WERI-Rb-1 (cell line): ENCODE data around the gene PHACTR1.

ENCODE experiments used
- DNase-seq: peaks from one replicate; pipeline ENCODE4 v3.0.0-alpha.2; 2020
- H3K27ac ChIP-seq: fragments of 250-450 bp; sonication (Bioruptor Pico); 2 replicates; pipeline ENCODE4 v1.5.1; 2020; ENCODE audit warnings: mild to moderate bottlenecking, moderate library complexity
- H3K27me3 ChIP-seq: fragments of 250-450 bp; sonication (Bioruptor Pico); 2 replicates; pipeline ENCODE4 v1.5.1; 2021; ENCODE audit warnings: mild to moderate bottlenecking, low read depth, moderate library complexity; ENCODE audit not compliant: insufficient read depth, severe bottlenecking
- H3K36me3 ChIP-seq: fragments of 250-450 bp; sonication (Bioruptor Pico); 2 replicates; pipeline ENCODE4 v1.5.1; 2020; ENCODE audit warnings: mild to moderate bottlenecking, moderate library complexity
- H3K4me3 ChIP-seq: 2 replicates; pipeline ENCODE4 v1.5.1; 2011; ENCODE audit warnings: low read depth, mild to moderate bottlenecking, control low read depth, low read length
- H3K9me3 ChIP-seq: fragments of 250-450 bp; sonication (Bioruptor Pico); 2 replicates; pipeline ENCODE4 v1.5.1; 2021; ENCODE audit warnings: mild to moderate bottlenecking, moderate library complexity; ENCODE audit not compliant: severe bottlenecking
- CTCF ChIP-seq: IDR thresholded peaks from 2 replicates; pipeline ENCODE4 v1.5.1; 2011; ENCODE audit warnings: low read depth, mild to moderate bottlenecking, control low read depth, inconsistent platforms, low read length

PHACTR1 gene

DNA sequence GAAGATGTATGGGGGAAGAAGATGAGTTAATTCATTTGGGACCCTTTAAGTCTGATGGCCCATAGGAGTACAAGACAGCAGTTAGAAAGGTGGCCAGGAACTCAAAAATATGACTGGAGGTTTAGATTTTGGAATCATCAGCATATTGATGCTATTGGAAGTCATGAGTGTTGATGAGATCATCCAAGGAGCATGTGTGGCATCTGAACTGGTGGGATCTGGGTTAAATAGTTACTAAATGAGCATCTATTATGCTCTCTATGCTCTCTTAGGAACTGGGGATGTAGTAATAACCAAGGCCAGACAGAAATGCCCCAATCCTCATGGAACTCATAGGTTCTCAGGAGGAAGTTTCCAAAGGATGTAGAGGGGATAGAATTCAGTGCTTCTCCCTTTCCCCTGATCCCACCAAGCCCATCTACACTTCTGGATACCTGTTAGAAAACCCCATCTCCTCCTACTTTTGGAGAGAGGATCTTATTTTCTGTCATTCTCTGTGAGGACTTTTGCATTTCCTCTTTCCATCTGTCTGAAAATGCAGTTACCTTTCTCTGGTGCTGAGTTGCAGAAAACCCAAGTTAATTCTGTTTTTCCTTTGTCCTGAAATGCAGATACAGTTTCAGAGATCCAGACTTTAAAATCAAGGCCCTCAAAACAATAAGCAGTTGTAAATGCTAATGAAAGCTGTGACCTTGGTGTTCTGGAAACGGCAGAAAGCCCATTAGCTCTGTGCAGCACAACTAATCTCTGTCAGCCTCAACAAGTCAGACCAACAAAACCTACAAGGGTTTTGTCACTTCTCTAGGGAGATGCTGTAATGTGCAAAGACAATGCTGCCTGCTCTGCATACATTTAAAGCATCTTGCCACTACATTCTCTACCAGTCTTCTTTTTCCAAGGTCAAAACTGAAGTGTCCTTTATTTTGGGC, 546.0 kb downstream of the PHACTR1 start:
- no peak for DNase-seq
- Histone ChIP-seq H3K27me3 (no peaks in the 10 kb centered on the region), H3K36me3 (no peaks in the 10 kb centered on the region), H3K4me3 (no peak overlapping the region), H3K27ac (no peak overlapping the region), H3K9me3 (no peaks in the 10 kb centered on the region)
- TF ChIP-seq CTCF: no peak

GRCh38 chr6:13263669-13264068, 547.1 kb downstream of the PHACTR1 start:
- H3K27ac ChIP-seq: no peak overlapping the region
- no peaks in the 10 kb centered on the region for H3K27me3 ChIP-seq
- no peak for TF ChIP-seq CTCF
- no peak for DNase-seq
- no peak overlapping the region for H3K4me3 ChIP-seq
- H3K9me3 ChIP-seq: no peaks in the 10 kb centered on the region
- H3K36me3 ChIP-seq: no peaks in the 10 kb centered on the region

GRCh38 chr6:13267142-13267651, 550.6 kb downstream of the PHACTR1 start:
- DNase-seq: no peak
- H3K36me3 ChIP-seq: no peaks in the 10 kb centered on the region
- H3K9me3 ChIP-seq: no peaks in the 10 kb centered on the region
- H3K27me3 ChIP-seq: no peaks in the 10 kb centered on the region
- H3K27ac ChIP-seq: no peak overlapping the region
- H3K4me3 ChIP-seq: no peak overlapping the region
- TF ChIP-seq CTCF: no peak

GRCh38 chr6:13268913-13269518, 552.4 kb downstream of the PHACTR1 start:
- DNase-seq: no peak
- Histone ChIP-seq H3K4me3 (no peak overlapping the region), H3K27ac (no peak overlapping the region), H3K36me3 (no peaks in the 10 kb centered on the region), H3K9me3 (no peaks in the 10 kb centered on the region), H3K27me3 (no peaks in the 10 kb centered on the region)
- no peak for TF ChIP-seq CTCF

- no peak for DNase-seq
- Histone ChIP-seq H3K27me3 (no peaks in the 10 kb centered on the region), H3K36me3 (no peaks in the 10 kb centered on the region), H3K27ac (no peak overlapping the region), H3K9me3 (no peaks in the 10 kb centered on the region), H3K4me3 (no peak overlapping the region)
- TF ChIP-seq CTCF: no peak
Observed at GRCh38 chr6:13272131-13273046, 555.8 kb downstream of the PHACTR1 start.
